Mononuclear cell (primary cell): ENCODE measurements around the gene ZNF280A. TPM values are rescaled to one million over a fixed set of nuclear protein-coding genes. Genes with fewer than 3 reads are reported as not detected.
"Not testable (repeated sequence)": the region's sequence is repeated elsewhere in the genome, so short reads cannot be mapped to it uniquely, and the experiment has no call there.

ENCODE experiments used
- H3K27me3 ChIP-seq: 2 replicates; pipeline ENCODE4 v1.6.0; 2011; ENCODE audit warnings: low read length, control low read depth; ENCODE audit not compliant: insufficient read depth
- H3K4me1 ChIP-seq: 2 replicates; pipeline ENCODE4 v1.5.1; 2011; ENCODE audit warnings: mild to moderate bottlenecking, low read length, control low read depth; ENCODE audit not compliant: insufficient read depth
- H3K4me3 ChIP-seq: 2 replicates; pipeline ENCODE4 v1.5.1; 2011; ENCODE audit warnings: mild to moderate bottlenecking, low read length, moderate library complexity
- H3K9me3 ChIP-seq: 2 replicates; pipeline ENCODE4 v1.5.1; 2011; ENCODE audit warnings: low read depth, mild to moderate bottlenecking, control low read depth, low read length
- total RNA-seq: library from RNA; depleted of rRNA; stranded (reverse); fragments of >200 nt; gene quantifications from one replicate; pipeline ENCODE4 v1.2.3, GENCODE V29; 2012

ZNF280A gene
- total RNA-seq, 1 donor = 0.10 TPM

- Histone ChIP-seq H3K27me3 (no peaks in the 10 kb centered on the region), H3K4me1 (peaks cover 21% of the 10 kb centered on the region), H3K9me3 (no peaks in the 10 kb centered on the region), H3K4me3 (no peak overlapping the region)
Observed at GRCh38 chr22:22548910-22549309, 28.8 kb upstream of the ZNF280A start.

DNA sequence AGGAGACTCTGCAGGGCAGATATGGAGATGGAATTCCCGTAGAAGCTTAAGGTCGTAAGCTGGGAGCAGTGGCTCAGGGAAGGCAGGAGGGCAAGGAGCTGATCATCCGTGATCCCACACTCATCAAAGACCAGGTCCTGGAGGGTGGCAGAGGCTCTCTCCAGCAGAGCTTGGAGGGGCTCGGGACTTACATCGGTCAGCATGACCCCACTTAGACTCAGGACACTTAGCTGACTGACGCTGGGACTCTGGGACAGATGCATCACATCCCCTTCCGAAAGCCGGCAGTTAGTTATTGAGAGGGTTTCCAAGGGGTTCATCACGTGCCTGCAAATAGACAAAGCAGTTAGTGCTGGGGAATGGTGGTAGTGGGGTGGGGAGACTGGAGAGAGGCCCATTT lies 28.2 kb upstream of the ZNF280A start:
- no peak overlapping the region for H3K4me3 ChIP-seq
- H3K9me3 ChIP-seq = no peaks in the 10 kb centered on the region
- peaks cover 21% of the 10 kb centered on the region for H3K4me1 ChIP-seq
- H3K27me3 ChIP-seq = no peaks in the 10 kb centered on the region

- Histone ChIP-seq H3K9me3 (no peaks in the 10 kb centered on the region), H3K4me1 (peaks cover 21% of the 10 kb centered on the region), H3K4me3 (no peak overlapping the region), H3K27me3 (no peaks in the 10 kb centered on the region)
Observed at GRCh38 chr22:22547692-22548300, 27.7 kb upstream of the ZNF280A start.

DNA sequence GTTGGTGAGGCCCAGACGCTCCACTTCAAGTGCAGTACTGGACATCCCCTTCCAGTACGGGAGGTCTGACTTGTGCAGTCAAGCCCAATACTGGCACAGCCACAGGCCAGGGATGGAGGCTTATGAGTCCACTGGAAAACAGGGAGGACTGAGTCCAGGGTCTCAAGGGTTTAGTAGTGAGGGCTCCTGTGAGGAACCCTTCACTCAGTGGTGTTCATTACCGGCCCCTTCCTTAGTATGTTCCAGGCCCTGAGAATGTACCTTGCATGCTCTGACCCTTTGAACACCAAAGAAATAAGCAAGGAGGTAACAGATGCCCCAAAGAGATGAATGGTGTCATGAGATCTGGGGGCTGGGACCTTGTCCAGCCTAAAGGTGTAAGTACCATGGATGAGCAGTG lies 27.2 kb upstream of the ZNF280A start:
- H3K9me3 ChIP-seq = no peaks in the 10 kb centered on the region
- H3K4me3 ChIP-seq = no peak overlapping the region
- peaks cover 21% of the 10 kb centered on the region for H3K4me1 ChIP-seq
- no peaks in the 10 kb centered on the region for H3K27me3 ChIP-seq

DNA sequence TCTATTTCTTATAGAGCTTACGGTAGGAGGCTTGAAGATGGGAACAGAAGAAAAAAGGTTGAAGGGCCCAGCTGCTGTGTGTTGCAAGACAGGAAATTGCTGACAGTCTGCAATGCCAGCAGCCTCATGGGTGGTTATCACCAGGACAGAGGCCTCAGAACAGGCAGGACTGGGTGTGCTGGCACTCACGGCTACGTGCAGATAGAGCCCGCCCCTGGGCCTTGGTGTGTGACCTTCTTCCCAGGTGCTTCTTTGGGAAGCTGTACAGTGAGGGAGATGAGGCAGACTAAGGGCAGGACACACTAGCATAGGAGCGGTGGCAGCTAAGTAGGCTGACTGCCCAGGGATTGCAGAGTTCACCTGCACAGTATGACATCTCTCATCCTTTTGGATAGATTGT lies 26.4 kb upstream of the ZNF280A start:
- Histone ChIP-seq H3K4me1 (peaks cover 21% of the 10 kb centered on the region), H3K27me3 (no peaks in the 10 kb centered on the region)

GRCh38 chr22:22545084-22545483 lies 25.0 kb upstream of the ZNF280A start:
- Histone ChIP-seq H3K27me3 (no peaks in the 10 kb centered on the region), H3K4me3 (no peak overlapping the region), H3K9me3 (no peaks in the 10 kb centered on the region), H3K4me1 (peaks cover 21% of the 10 kb centered on the region)

More for the DNA sequence above, 26.4 kb upstream of the ZNF280A start:
- Histone ChIP-seq H3K9me3 (no peaks in the 10 kb centered on the region), H3K4me3 (no peak overlapping the region)

- no peaks in the 10 kb centered on the region for H3K27me3 ChIP-seq
- H3K4me1 ChIP-seq = no peaks in the 10 kb centered on the region
- no peak overlapping the region for H3K4me3 ChIP-seq
- no peaks in the 10 kb centered on the region for H3K9me3 ChIP-seq
Observed at GRCh38 chr22:22538226-22538989, 18.3 kb upstream of the ZNF280A start.

- no peaks in the 10 kb centered on the region for H3K27me3 ChIP-seq
Observed at GRCh38 chr22:22536916-22537315, 16.8 kb upstream of the ZNF280A start.

DNA sequence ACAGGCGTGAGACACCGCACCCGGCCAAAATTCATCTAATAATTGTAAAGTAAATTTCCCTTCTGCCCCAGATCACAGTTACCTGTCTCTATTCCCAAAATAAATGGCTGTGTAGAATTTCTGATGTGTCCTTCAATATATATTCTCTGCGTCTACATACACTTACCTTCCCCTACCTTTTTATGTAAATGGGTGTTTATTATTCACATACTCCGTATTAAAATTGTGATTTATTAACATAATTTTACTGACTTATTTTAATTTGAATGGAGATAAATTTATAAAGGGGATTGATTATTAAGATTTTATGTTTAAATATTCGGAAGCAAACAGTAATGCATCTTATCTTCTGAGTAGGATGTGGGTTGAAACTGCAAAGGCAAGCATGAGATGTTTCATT lies 16.4 kb upstream of the ZNF280A start:
- Histone ChIP-seq H3K27me3 (no peaks in the 10 kb centered on the region), H3K4me3 (no peak overlapping the region), H3K4me1 (no peaks in the 10 kb centered on the region)

More at GRCh38 chr22:22536916-22537315, 16.8 kb upstream of the ZNF280A start:
- Histone ChIP-seq H3K9me3 (no peaks in the 10 kb centered on the region), H3K4me1 (no peaks in the 10 kb centered on the region), H3K4me3 (no peak overlapping the region)

GRCh38 chr22:22535662-22536061 lies 15.6 kb upstream of the ZNF280A start:
- no peaks in the 10 kb centered on the region for H3K27me3 ChIP-seq
- no peak overlapping the region for H3K4me3 ChIP-seq
- H3K4me1 ChIP-seq = no peaks in the 10 kb centered on the region
- no peaks in the 10 kb centered on the region for H3K9me3 ChIP-seq

More for the DNA sequence above, 16.4 kb upstream of the ZNF280A start:
- no peaks in the 10 kb centered on the region for H3K9me3 ChIP-seq

DNA sequence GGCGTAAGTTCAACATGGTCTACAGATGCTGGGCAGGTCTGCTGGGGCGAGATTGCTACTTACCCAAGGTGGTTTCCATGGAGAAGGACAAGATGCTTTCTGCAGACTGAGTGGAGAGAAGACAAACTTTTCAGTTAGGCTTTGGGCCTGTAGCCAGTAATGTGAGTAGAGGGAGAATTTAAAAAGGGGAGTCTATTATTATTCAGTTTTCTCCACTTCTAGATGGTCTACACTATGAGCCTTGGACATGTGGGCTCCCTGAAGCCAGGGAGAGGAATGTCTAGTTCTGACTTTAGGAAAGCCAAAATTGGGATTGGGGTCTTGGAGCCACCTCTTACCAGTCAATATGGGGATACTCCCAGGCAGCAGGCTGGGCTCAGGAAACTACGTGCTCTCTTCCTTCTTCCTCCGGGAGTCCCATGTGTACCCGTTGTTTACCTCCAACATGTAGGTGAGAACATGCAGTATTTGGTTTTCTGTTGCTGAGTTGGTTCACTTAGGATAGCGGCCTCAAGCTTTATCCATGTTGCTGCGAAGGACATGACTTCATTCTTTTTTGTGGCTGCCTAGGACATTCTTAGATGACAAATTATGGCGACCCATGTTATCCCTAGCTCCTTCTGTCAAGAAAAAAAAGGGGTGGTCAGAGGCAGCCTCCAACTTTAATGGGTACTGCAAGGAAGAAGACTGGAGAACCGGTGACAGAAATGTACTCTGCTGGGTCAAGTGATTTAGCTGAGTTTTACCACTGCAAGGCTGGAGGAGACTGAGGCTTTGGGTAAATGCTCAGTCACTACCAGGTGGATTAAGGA lies 14.7 kb upstream of the ZNF280A start:
- Histone ChIP-seq H3K4me1 (no peaks in the 10 kb centered on the region), H3K4me3 (no peak overlapping the region), H3K27me3 (no peaks in the 10 kb centered on the region), H3K9me3 (no peaks in the 10 kb centered on the region)

- no peaks in the 10 kb centered on the region for H3K9me3 ChIP-seq
- H3K4me3 ChIP-seq = no peak overlapping the region
- H3K4me1 ChIP-seq = no peaks in the 10 kb centered on the region
- no peaks in the 10 kb centered on the region for H3K27me3 ChIP-seq
Observed at GRCh38 chr22:22533863-22534262, 13.8 kb upstream of the ZNF280A start.

GRCh38 chr22:22533417-22533816 lies 13.3 kb upstream of the ZNF280A start:
- Histone ChIP-seq H3K4me3 (no peak overlapping the region), H3K4me1 (no peaks in the 10 kb centered on the region), H3K27me3 (no peaks in the 10 kb centered on the region)

GRCh38 chr22:22532547-22533071 lies 12.5 kb upstream of the ZNF280A start:
- not testable (repeated sequence) for H3K4me1 ChIP-seq, H3K4me3 ChIP-seq, H3K9me3 ChIP-seq, H3K27me3 ChIP-seq

More at GRCh38 chr22:22533417-22533816, 13.3 kb upstream of the ZNF280A start:
- no peaks in the 10 kb centered on the region for H3K9me3 ChIP-seq
